ENCODE data around the gene LRP11.
"Not testable (repeated sequence)": the region's sequence is repeated elsewhere in the genome, so short reads cannot be mapped to it uniquely, and the experiment has no call there.

The LRP11 gene

GRCh38 chr6:149869275-149869892, 5.2 kb upstream of the LRP11 start:
- no peak for DNase-seq (ENCODE audit: low read depth in 1 of 2, low spot score in 1 of 2)

GRCh38 chr6:149867876-149868640, 3.9 kb upstream of the LRP11 start:
- no peak for DNase-seq (ENCODE audit: low read depth in 1 of 2, low spot score in 1 of 2)

GRCh38 chr6:149864578-149865535, 698 bp upstream of the LRP11 start:
- no peak for DNase-seq (ENCODE audit: low read depth in 1 of 2, low spot score in 1 of 2)

GRCh38 chr6:149862922-149863697, 1.0 kb downstream of the LRP11 start:
- DNase-seq (ENCODE audit: low read depth in 1 of 2, low spot score in 1 of 2): peak in 1 of 2 donors; percentile 10

- not testable (repeated sequence) for DNase-seq (ENCODE audit: low read depth in 1 of 2, low spot score in 1 of 2)
Measured at GRCh38 chr6:149862424-149862738, 1.8 kb downstream of the LRP11 start.

- DNase-seq (ENCODE audit: low read depth in 1 of 2, low spot score in 1 of 2): no peak
Measured at GRCh38 chr6:149861603-149862423, 2.3 kb downstream of the LRP11 start.

- no peak for DNase-seq (ENCODE audit: low read depth in 1 of 2, low spot score in 1 of 2)
Measured at GRCh38 chr6:149860834-149861602, 3.1 kb downstream of the LRP11 start.

- DNase-seq (ENCODE audit: low read depth in 1 of 2, low spot score in 1 of 2): no peak
Measured at GRCh38 chr6:149860513-149860833, 3.7 kb downstream of the LRP11 start.

- DNase-seq (ENCODE audit: low read depth in 1 of 2, low spot score in 1 of 2): no peak
Measured at GRCh38 chr6:149859938-149860337, 4.2 kb downstream of the LRP11 start.

GRCh38 chr6:149859368-149859767, 4.8 kb downstream of the LRP11 start:
- DNase-seq (ENCODE audit: low read depth in 1 of 2, low spot score in 1 of 2): no peak

GRCh38 chr6:149857541-149857940, 6.6 kb downstream of the LRP11 start:
- no peak for DNase-seq (ENCODE audit: low read depth in 1 of 2, low spot score in 1 of 2)

GRCh38 chr6:149856256-149856994, 7.7 kb downstream of the LRP11 start:
- DNase-seq (ENCODE audit: low read depth in 1 of 2, low spot score in 1 of 2): no peak

GRCh38 chr6:149855741-149856140, 8.4 kb downstream of the LRP11 start:
- no peak for DNase-seq (ENCODE audit: low read depth in 1 of 2, low spot score in 1 of 2)

GRCh38 chr6:149855040-149855654, 9.0 kb downstream of the LRP11 start:
- no peak for DNase-seq (ENCODE audit: low read depth in 1 of 2, low spot score in 1 of 2)

- DNase-seq (ENCODE audit: low read depth in 1 of 2, low spot score in 1 of 2): no peak
Measured at GRCh38 chr6:149854532-149854931, 9.6 kb downstream of the LRP11 start.

GRCh38 chr6:149854017-149854416, 10.1 kb downstream of the LRP11 start:
- not testable (repeated sequence) for DNase-seq (ENCODE audit: low read depth in 1 of 2, low spot score in 1 of 2)

GRCh38 chr6:149852881-149853280, 11.3 kb downstream of the LRP11 start:
- DNase-seq (ENCODE audit: low read depth in 1 of 2, low spot score in 1 of 2): no peak

GRCh38 chr6:149852180-149852579, 12.0 kb downstream of the LRP11 start:
- no peak for DNase-seq (ENCODE audit: low read depth in 1 of 2, low spot score in 1 of 2)
